Fibroblast of lung (primary cell): Measurements from ENCODE around the gene TCIRG1.

Experiments used
- EZH2 ChIP-seq: IDR thresholded peaks from 2 replicates; pipeline ENCODE4 v1.5.1; 2012; ENCODE audit warnings: low read length, control low read depth, mild to moderate bottlenecking; ENCODE audit errors: missing control alignments
- TF ChIP-seq, protein P1 (sequence below), 2 donors: IDR thresholded peaks in 1 of 2; conservative IDR thresholded peaks in 1 of 2; 1 replicate in 1 of 2; 2 replicates in 1 of 2; pipeline ENCODE4 v1.5.1; 2011 to 2012; ENCODE audit warnings: low read length in 2 of 2, control low read depth in 1 of 2, inconsistent platforms in 1 of 2, low read depth in 1 of 2, mild to moderate bottlenecking in 1 of 2

DNA sequence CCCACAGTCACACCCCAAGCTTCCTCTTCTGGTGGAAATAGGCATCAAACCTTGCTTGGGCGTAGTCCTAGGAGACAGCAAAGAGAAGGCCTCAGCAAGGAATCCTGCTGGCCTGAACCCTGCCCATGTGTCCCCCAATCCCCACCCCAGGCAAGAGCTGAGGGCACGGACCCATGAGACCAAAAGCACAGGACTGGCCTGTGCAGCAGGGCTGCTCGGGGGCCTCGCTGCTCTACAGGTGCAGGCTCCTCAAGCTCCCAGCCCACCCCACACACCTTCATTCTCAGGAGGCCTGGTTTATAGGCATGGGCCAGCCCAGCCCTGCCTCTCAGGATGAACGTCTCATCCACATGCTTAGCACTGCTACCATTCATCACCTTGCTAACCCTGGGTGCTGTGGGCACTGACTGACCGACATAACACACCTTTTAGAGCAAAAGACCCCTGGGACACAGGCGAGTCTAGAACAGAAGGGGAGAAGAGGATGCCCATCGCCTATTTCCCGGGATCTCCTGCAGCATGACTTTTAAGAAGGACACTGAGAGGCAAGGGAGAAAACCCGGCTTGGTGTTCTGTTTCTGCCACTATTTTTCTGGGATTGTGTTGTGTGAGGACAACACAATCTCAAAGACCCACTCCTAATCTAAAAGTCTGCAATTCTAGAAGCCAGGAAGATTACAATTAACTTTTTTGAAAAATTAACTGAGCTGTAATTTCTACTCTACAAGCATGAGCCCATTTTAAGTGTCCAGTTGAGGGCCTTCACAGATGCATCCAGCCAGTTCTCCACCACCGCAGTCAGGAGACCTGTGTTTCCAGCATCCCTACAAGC lies 15.4 kb downstream of the TCIRG1 start:
- TF ChIP-seq, protein P1, sequence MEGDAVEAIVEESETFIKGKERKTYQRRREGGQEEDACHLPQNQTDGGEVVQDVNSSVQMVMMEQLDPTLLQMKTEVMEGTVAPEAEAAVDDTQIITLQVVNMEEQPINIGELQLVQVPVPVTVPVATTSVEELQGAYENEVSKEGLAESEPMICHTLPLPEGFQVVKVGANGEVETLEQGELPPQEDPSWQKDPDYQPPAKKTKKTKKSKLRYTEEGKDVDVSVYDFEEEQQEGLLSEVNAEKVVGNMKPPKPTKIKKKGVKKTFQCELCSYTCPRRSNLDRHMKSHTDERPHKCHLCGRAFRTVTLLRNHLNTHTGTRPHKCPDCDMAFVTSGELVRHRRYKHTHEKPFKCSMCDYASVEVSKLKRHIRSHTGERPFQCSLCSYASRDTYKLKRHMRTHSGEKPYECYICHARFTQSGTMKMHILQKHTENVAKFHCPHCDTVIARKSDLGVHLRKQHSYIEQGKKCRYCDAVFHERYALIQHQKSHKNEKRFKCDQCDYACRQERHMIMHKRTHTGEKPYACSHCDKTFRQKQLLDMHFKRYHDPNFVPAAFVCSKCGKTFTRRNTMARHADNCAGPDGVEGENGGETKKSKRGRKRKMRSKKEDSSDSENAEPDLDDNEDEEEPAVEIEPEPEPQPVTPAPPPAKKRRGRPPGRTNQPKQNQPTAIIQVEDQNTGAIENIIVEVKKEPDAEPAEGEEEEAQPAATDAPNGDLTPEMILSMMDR (conservative IDR thresholded peaks at IDR 0.05 in 1 of 2, IDR thresholded peaks at IDR 0.05 in 1 of 2; ENCODE audit: low read depth in 1 of 2, low read length in 2 of 2), result no peak
- no peak for TF ChIP-seq EZH2
